SKM-1 (cell line): ENCODE results near the gene SLC22A17.

Source experiments
- DNase-seq: peaks from one replicate; lab custom pipeline; 2025; ENCODE audit not compliant: unreplicated experiment; lab: John Stamatoyannopoulos, UW

SLC22A17 gene

GRCh38 chr14:23364164-23365035, 11.7 kb upstream of the SLC22A17 start:
- DNase-seq: no peak

- no peak for DNase-seq
Measured at GRCh38 chr14:23362200-23362599, 9.5 kb upstream of the SLC22A17 start.

GRCh38 chr14:23361763-23362162, 9.1 kb upstream of the SLC22A17 start:
- DNase-seq: no peak

GRCh38 chr14:23361320-23361719, 8.6 kb upstream of the SLC22A17 start:
- DNase-seq: no peak

GRCh38 chr14:23360496-23360895, 7.8 kb upstream of the SLC22A17 start:
- DNase-seq: no peak

- no peak for DNase-seq
Measured at GRCh38 chr14:23359722-23360447, 7.2 kb upstream of the SLC22A17 start.

- no peak for DNase-seq
Measured at GRCh38 chr14:23359167-23359626, 6.5 kb upstream of the SLC22A17 start.

GRCh38 chr14:23358553-23359166, 6.0 kb upstream of the SLC22A17 start:
- no peak for DNase-seq

- no peak for DNase-seq
Measured at GRCh38 chr14:23358042-23358441, 5.4 kb upstream of the SLC22A17 start.

GRCh38 chr14:23357261-23357660, 4.6 kb upstream of the SLC22A17 start:
- no peak for DNase-seq

GRCh38 chr14:23356662-23357061, 4.0 kb upstream of the SLC22A17 start:
- no peak for DNase-seq

GRCh38 chr14:23355871-23356435, 3.3 kb upstream of the SLC22A17 start:
- DNase-seq: no peak

GRCh38 chr14:23354990-23355389, 2.3 kb upstream of the SLC22A17 start:
- no peak for DNase-seq

GRCh38 chr14:23353433-23353780, 720 bp upstream of the SLC22A17 start:
- DNase-seq: no peak

GRCh38 chr14:23351681-23352505, 794 bp downstream of the SLC22A17 start:
- DNase-seq: no peak

- DNase-seq: no peak
Measured at GRCh38 chr14:23349156-23349845, 3.4 kb downstream of the SLC22A17 start.

- no peak for DNase-seq
Measured at GRCh38 chr14:23348297-23348655, 4.4 kb downstream of the SLC22A17 start.

- DNase-seq: no peak
Measured at GRCh38 chr14:23347406-23348296, 5.0 kb downstream of the SLC22A17 start.
